ENCODE results near the gene SNTG2.

DNA sequence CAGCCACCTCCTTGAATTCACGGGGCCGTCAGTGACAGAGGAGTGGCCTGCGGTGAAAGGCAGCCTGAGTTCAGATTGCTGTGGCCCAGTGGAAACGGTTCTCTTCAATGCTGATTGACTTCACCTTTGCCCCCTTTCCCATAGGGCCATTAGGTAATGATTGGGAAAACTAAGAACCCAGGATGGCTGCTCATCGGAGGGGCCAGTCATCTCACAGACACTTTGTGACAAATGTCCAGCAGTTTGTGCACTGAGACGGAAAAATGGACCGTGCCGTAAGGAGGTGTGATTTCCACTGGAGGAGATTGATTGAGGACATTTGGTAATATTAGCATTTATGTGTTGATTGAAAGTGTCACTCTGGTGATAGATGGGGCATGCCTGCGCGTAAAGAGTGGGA, 402.9 kb downstream of the SNTG2 start:
- TF ChIP-seq POLR2A (IDR thresholded peaks at IDR 0.05) (no peak), CTCF (IDR thresholded peaks at IDR 0.05) (no peak)

Data from heart left ventricle (tissue), 13 donors.